Astrocyte (in vitro differentiated cells and primary cell): ENCODE measurements around the gene ABL2. TPM values are rescaled to one million over a fixed set of nuclear protein-coding genes. Genes with fewer than 3 reads are reported as not detected.

Experiments used
- DNase-seq: peaks from one replicate; pipeline ENCODE4 v3.0.0-alpha.2; 2010; ENCODE audit warnings: low read depth
- FAIRE-seq: peaks from 2 replicates; lab custom pipeline; 2011; peaks lifted over from hg19 to GRCh38; lab: Jason Lieb, UNC
- H2AFZ ChIP-seq: 2 replicates; pipeline ENCODE4 v1.6.0; 2012; ENCODE audit warnings: low read depth, low read length, inconsistent platforms
- H3K27ac ChIP-seq: 2 replicates; pipeline ENCODE4 v1.5.1; 2011; ENCODE audit warnings: low read depth, low read length, inconsistent platforms
- H3K27me3 ChIP-seq: 2 replicates; pipeline ENCODE4 v1.6.0; 2011; ENCODE audit warnings: low read length, inconsistent platforms; ENCODE audit not compliant: insufficient read depth
- H3K36me3 ChIP-seq: 2 replicates; pipeline ENCODE4 v1.5.1; 2011; ENCODE audit warnings: low read length, inconsistent platforms; ENCODE audit not compliant: insufficient read depth
- H3K4me1 ChIP-seq: 2 replicates; pipeline ENCODE4 v1.5.1; 2011; ENCODE audit warnings: low read length, inconsistent platforms; ENCODE audit not compliant: insufficient read depth
- H3K4me2 ChIP-seq: 2 replicates; pipeline ENCODE4 v1.6.0; 2012; ENCODE audit warnings: low read length, inconsistent platforms
- H3K4me3 ChIP-seq: 2 replicates; pipeline ENCODE4 v1.5.1; 2011; ENCODE audit warnings: low read depth, mild to moderate bottlenecking, low read length, inconsistent platforms; ENCODE audit not compliant: insufficient read depth
- H3K79me2 ChIP-seq: 2 replicates; pipeline ENCODE4 v1.6.0; 2012; ENCODE audit warnings: mild to moderate bottlenecking, low read length, inconsistent platforms; ENCODE audit not compliant: insufficient read depth
- H3K9ac ChIP-seq: 2 replicates; pipeline ENCODE4 v1.6.0; 2012; ENCODE audit warnings: mild to moderate bottlenecking, low read length, inconsistent platforms
- H3K9me3 ChIP-seq: 2 replicates; pipeline ENCODE4 v1.5.1; 2012; ENCODE audit warnings: low read depth, mild to moderate bottlenecking, low read length, inconsistent platforms; ENCODE audit not compliant: insufficient read depth
- H4K20me1 ChIP-seq: 2 replicates; pipeline ENCODE4 v1.6.0; 2012; ENCODE audit warnings: low read length, inconsistent platforms; ENCODE audit not compliant: insufficient read depth
- H3K27ac Mint-ChIP-seq: one replicate; pipeline ENCODE4 v1.8.0; 2021; ENCODE audit warnings: mild to moderate bottlenecking, mixed read lengths; ENCODE audit not compliant: unreplicated experiment
- H3K27me3 Mint-ChIP-seq: one replicate; pipeline ENCODE4 v1.8.0; 2021; ENCODE audit warnings: low read depth, mixed read lengths; ENCODE audit not compliant: unreplicated experiment
- H3K36me3 Mint-ChIP-seq: one replicate; pipeline ENCODE4 v1.8.0; 2021; ENCODE audit warnings: low read depth, mixed read lengths; ENCODE audit not compliant: unreplicated experiment
- H3K4me1 Mint-ChIP-seq: one replicate; pipeline ENCODE4 v1.8.0; 2021; ENCODE audit warnings: low read depth, mixed read lengths; ENCODE audit not compliant: unreplicated experiment
- H3K4me3 Mint-ChIP-seq: one replicate; pipeline ENCODE4 v1.8.0; 2021; ENCODE audit warnings: mild to moderate bottlenecking, moderate library complexity, mixed read lengths; ENCODE audit not compliant: unreplicated experiment
- H3K9me3 Mint-ChIP-seq: one replicate; pipeline ENCODE4 v1.8.0; 2021; ENCODE audit warnings: mild to moderate bottlenecking, mixed read lengths; ENCODE audit not compliant: unreplicated experiment
- EZH2 ChIP-seq: IDR thresholded peaks from 2 replicates; pipeline ENCODE4 v1.6.1; 2012; ENCODE audit warnings: mild to moderate bottlenecking, low read length, inconsistent platforms; ENCODE audit not compliant: insufficient read depth
- total RNA-seq: library from RNA; stranded (reverse); gene quantifications from 2 replicates; pipeline ENCODE4 v1.2.1, GENCODE V29; 2021
- TF ChIP-seq, protein P1 (sequence below): IDR thresholded peaks from 2 replicates; pipeline ENCODE4 v1.5.1; 2011; ENCODE audit warnings: low read depth, mild to moderate bottlenecking, inconsistent platforms, low read length, moderate library complexity; ENCODE audit not compliant: insufficient read depth

ABL2 gene
- total RNA-seq, 1 donor from 2014 or later = 110 TPM

DNA sequence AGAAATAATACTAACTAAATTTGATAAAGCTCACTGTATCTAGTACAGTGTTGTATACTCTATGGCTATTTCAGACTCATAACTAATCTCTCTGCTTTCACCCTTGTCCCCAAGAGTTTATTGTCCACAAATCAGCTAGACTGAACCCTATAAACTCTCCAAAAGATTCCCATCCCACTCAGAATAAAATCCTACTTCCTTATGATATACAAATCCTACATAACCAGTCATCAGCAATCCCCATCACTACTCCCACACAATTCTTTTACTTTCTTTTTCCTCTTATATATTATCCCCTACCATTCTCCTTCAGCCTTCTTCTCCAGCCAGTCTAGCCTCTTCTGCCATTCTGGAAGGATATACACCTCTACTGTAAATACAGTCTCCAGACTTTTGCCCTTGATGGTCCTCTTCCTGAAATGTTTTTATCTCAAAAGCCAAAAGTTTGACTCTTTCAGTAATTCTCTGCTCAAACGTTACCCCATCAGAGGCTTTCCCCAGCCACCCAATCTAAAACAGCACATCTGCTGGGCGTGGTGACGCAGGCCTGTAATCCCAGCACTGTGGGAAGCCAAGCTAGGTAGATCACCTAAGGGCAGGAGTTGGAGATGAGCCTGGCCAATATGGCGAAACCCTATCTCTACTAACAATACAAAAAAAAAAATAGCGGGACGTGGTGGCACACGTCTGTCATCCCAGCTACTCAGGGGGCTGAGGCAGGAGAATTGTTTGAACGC lies 41.6 kb downstream of the ABL2 start:
- Histone ChIP-seq H3K9ac (no peak overlapping the region), H3K36me3 (no peaks in the 10 kb centered on the region), H4K20me1 (peaks cover 12% of the 10 kb centered on the region), H3K27ac (no peak overlapping the region), H3K79me2 (peaks cover 66% of the 10 kb centered on the region), H3K4me2 (no peak overlapping the region), H3K4me1 (no peaks in the 10 kb centered on the region), H3K27me3 (no peaks in the 10 kb centered on the region), H3K9me3 (no peaks in the 10 kb centered on the region), H2AFZ (no peak overlapping the region), H3K4me3 (no peak overlapping the region)
- TF ChIP-seq, protein P1, sequence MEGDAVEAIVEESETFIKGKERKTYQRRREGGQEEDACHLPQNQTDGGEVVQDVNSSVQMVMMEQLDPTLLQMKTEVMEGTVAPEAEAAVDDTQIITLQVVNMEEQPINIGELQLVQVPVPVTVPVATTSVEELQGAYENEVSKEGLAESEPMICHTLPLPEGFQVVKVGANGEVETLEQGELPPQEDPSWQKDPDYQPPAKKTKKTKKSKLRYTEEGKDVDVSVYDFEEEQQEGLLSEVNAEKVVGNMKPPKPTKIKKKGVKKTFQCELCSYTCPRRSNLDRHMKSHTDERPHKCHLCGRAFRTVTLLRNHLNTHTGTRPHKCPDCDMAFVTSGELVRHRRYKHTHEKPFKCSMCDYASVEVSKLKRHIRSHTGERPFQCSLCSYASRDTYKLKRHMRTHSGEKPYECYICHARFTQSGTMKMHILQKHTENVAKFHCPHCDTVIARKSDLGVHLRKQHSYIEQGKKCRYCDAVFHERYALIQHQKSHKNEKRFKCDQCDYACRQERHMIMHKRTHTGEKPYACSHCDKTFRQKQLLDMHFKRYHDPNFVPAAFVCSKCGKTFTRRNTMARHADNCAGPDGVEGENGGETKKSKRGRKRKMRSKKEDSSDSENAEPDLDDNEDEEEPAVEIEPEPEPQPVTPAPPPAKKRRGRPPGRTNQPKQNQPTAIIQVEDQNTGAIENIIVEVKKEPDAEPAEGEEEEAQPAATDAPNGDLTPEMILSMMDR = no peak
- TF ChIP-seq EZH2 = no peak
- Mint-ChIP-seq H3K9me3 (no peaks in the 10 kb centered on the region), H3K36me3 (peaks cover 7% of the 10 kb centered on the region), H3K27me3 (no peaks in the 10 kb centered on the region), H3K27ac (no peak overlapping the region), H3K4me1 (peaks cover 8% of the 10 kb centered on the region), H3K4me3 (no peak overlapping the region)
- no peak for DNase-seq
- FAIRE-seq = no peak

DNA sequence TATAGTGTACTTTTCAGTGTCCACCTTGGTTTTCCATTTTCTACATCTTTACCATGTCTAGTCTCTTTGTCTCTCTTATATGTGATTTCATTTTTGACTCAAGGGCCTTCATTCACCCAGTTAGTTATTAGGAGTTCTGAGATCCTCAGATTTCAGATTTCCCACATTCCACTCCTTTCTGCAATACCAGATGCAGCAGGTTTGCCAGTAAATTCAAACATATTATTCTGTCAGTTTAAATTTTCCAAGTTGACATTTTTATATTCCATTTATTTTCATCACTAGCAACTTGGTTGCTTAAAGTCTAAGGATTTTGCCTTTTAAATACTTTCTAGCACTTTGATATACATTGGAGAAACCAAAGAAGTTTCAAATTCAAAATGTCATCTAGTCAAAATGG lies 42.4 kb downstream of the ABL2 start:
- Histone ChIP-seq H3K27me3 (no peaks in the 10 kb centered on the region), H3K9me3 (no peaks in the 10 kb centered on the region), H3K36me3 (no peaks in the 10 kb centered on the region), H3K27ac (no peak overlapping the region), H3K4me1 (no peaks in the 10 kb centered on the region), H3K4me2 (no peak overlapping the region), H2AFZ (no peak overlapping the region), H4K20me1 (peaks cover 8% of the 10 kb centered on the region), H3K4me3 (no peak overlapping the region), H3K9ac (no peak overlapping the region), H3K79me2 (peaks cover 60% of the 10 kb centered on the region)
- no peak overlapping the region for H3K27ac Mint-ChIP-seq
- H3K27me3 Mint-ChIP-seq = no peaks in the 10 kb centered on the region
- no peak for DNase-seq
- no peaks in the 10 kb centered on the region for H3K9me3 Mint-ChIP-seq
- peaks cover 9% of the 10 kb centered on the region for H3K36me3 Mint-ChIP-seq
- peak overlapping the region; percentile 36 for H3K4me3 Mint-ChIP-seq
- FAIRE-seq = no peak
- peaks cover 9% of the 10 kb centered on the region for H3K4me1 Mint-ChIP-seq
- TF ChIP-seq, protein P1 = no peak
- TF ChIP-seq EZH2 = no peak

DNA sequence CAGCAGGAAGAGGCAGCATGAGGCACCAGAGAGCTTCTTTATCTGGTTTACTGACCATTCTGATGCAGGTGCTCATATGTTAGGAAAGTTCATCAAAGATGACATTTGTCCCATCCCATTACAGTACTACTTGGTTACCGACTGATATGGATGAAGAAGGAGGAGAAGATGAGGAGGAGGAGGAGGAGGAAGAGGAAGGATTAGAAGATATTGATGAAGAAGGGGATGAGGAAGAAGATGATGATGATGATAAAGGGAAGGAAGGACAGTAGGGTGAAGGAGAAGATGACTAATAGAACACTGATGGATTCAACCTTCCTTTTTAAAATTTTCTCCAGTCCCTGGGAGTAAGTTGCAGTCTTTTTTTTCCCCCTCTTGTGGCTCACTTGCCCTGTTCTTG lies 45.1 kb downstream of the ABL2 start:
- peaks cover 16% of the 10 kb centered on the region for H3K4me1 Mint-ChIP-seq
- DNase-seq = no peak
- no peaks in the 10 kb centered on the region for H3K9me3 Mint-ChIP-seq
- H2AFZ ChIP-seq = no peak overlapping the region
- H3K9ac ChIP-seq = no peak overlapping the region
- no peaks in the 10 kb centered on the region for H3K27me3 ChIP-seq
- H3K27me3 Mint-ChIP-seq = no peaks in the 10 kb centered on the region
- H4K20me1 ChIP-seq = peaks cover 7% of the 10 kb centered on the region
- no peaks in the 10 kb centered on the region for H3K36me3 ChIP-seq
- TF ChIP-seq, protein P1 = no peak
- TF ChIP-seq EZH2 = no peak
- no peak overlapping the region for H3K4me2 ChIP-seq
- peaks cover 9% of the 10 kb centered on the region for H3K36me3 Mint-ChIP-seq
- no peak overlapping the region for H3K27ac ChIP-seq
- H3K4me3 ChIP-seq = no peak overlapping the region
- H3K79me2 ChIP-seq = peaks cover 65% of the 10 kb centered on the region
- FAIRE-seq = no peak
- H3K27ac Mint-ChIP-seq = no peak overlapping the region
- H3K9me3 ChIP-seq = no peaks in the 10 kb centered on the region
- H3K4me1 ChIP-seq = peaks cover 3% of the 10 kb centered on the region
- no peak overlapping the region for H3K4me3 Mint-ChIP-seq
